Measurements from ENCODE around the gene CCDC170. TPM values are rescaled to one million over a fixed set of nuclear protein-coding genes. Genes with fewer than 3 reads are reported as not detected.

The CCDC170 gene
- total and polyA plus RNA-seq, 4 donors = 2.4 to 24.1 (median 13.2) TPM

- Histone ChIP-seq H3K4me3 (no peak overlapping the region), H3K9me3 (ENCODE audit: control insufficient read depth in 4 of 4, insufficient read depth in 3 of 4, low read length in 3 of 4) (peaks cover 0 to 4% (median 0%) of the 10 kb centered on the region in 4 donors), H3K9ac (ENCODE audit: insufficient read depth in 1 of 2, low read length in 2 of 2) (no peak overlapping the region), H3K4me1 (ENCODE audit: control insufficient read depth in 5 of 5, insufficient read depth in 5 of 5, low read length in 5 of 5) (no peaks in the 10 kb centered on the region), H3K27ac (ENCODE audit: low read depth in 1 of 2, low read length in 1 of 2) (no peak overlapping the region), H3K27me3 (ENCODE audit: control insufficient read depth in 3 of 3, insufficient read depth in 3 of 3, low read length in 2 of 3) (no peaks in the 10 kb centered on the region), H3K36me3 (ENCODE audit: control insufficient read depth in 4 of 4, insufficient read depth in 4 of 4, low read length in 4 of 4) (no peaks in the 10 kb centered on the region)
- ATAC-seq (ENCODE audit: insufficient read depth, low FRiP score) = no peak
- WGBS, 2 donors = 68 to 99% methylated on average over 4 of the region's 4 CpGs
- DNase-seq = no peak
- TF ChIP-seq CTCF (IDR thresholded peaks at IDR 0.05; ENCODE audit: control extremely low read depth, extremely low read depth) = no peak
Observed at GRCh38 chr6:151618717-151619116, 124.9 kb downstream of the CCDC170 start.

DNA sequence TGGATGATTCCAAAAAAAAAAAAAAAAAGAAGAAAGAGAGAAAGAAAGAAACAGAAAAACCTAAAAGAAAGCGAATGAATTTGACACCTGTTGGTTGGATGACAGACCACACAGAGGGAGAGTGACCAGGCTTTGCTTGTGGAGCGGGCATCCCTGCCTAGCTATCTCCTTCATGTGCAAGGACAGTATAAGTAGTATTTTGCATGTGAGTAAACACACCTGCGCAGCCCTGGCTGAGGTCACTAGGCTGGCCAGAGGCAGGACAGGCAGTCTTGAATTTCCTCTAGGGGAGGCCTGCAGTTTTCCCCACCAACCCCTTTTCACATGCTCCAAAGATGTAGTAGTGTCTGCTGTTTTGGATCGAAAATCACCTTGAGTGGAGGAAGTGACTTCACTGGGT, 126.4 kb downstream of the CCDC170 start:
- no peaks in the 10 kb centered on the region for H3K36me3 ChIP-seq (ENCODE audit: control insufficient read depth in 4 of 4, insufficient read depth in 4 of 4, low read length in 4 of 4)
- peaks cover 0 to 4% (median 0%) of the 10 kb centered on the region in 4 donors for H3K9me3 ChIP-seq (ENCODE audit: control insufficient read depth in 4 of 4, insufficient read depth in 3 of 4, low read length in 3 of 4)
- no peak overlapping the region for H3K4me3 ChIP-seq
- no peak overlapping the region for H3K9ac ChIP-seq (ENCODE audit: insufficient read depth in 1 of 2, low read length in 2 of 2)
- no peaks in the 10 kb centered on the region for H3K4me1 ChIP-seq (ENCODE audit: control insufficient read depth in 5 of 5, insufficient read depth in 5 of 5, low read length in 5 of 5)
- ATAC-seq (ENCODE audit: insufficient read depth, low FRiP score) (no peak), DNase-seq (no peak)
- TF ChIP-seq CTCF (IDR thresholded peaks at IDR 0.05; ENCODE audit: control extremely low read depth, extremely low read depth) = no peak
- H3K27ac ChIP-seq (ENCODE audit: low read depth in 1 of 2, low read length in 1 of 2) = no peak overlapping the region
- no peaks in the 10 kb centered on the region for H3K27me3 ChIP-seq (ENCODE audit: control insufficient read depth in 3 of 3, insufficient read depth in 3 of 3, low read length in 2 of 3)
- WGBS, 2 donors = 66 to 76% methylated on average over 4 of the region's 4 CpGs

DNA sequence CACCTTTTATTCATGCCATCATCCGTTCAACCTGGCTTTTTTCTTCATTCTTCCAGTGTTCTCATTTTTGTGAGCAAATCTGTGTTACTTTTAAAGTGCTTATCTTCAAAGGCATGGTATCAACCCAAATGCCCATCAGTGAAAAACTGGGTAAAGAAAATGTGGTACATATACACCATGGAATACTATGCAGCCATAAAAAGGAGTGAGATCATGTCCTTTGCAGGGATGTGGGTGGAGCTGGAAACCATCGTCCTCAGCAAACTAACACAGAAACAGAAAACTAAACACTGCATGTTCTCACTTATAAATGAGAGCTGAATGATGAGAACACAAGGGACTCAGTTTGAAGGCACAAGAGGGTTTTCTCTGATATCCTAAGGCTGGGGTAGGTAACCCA, 130.3 kb downstream of the CCDC170 start:
- no peak overlapping the region for H3K27ac ChIP-seq (ENCODE audit: low read depth in 1 of 2, low read length in 1 of 2)
- H3K9me3 ChIP-seq (ENCODE audit: control insufficient read depth in 4 of 4, insufficient read depth in 3 of 4, low read length in 3 of 4) = no peaks in the 10 kb centered on the region
- H3K4me3 ChIP-seq = no peak overlapping the region
- no peaks in the 10 kb centered on the region for H3K27me3 ChIP-seq (ENCODE audit: control insufficient read depth in 3 of 3, insufficient read depth in 3 of 3, low read length in 2 of 3)
- H3K36me3 ChIP-seq (ENCODE audit: control insufficient read depth in 4 of 4, insufficient read depth in 4 of 4, low read length in 4 of 4) = no peaks in the 10 kb centered on the region
- no peak for TF ChIP-seq CTCF (IDR thresholded peaks at IDR 0.05; ENCODE audit: control extremely low read depth, extremely low read depth)
- H3K4me1 ChIP-seq (ENCODE audit: control insufficient read depth in 5 of 5, insufficient read depth in 5 of 5, low read length in 5 of 5) = no peaks in the 10 kb centered on the region
- 84 to 94% methylated on average over 2 of the region's 2 CpGs for WGBS, 2 donors
- DNase-seq = no peak
- no peak overlapping the region for H3K9ac ChIP-seq (ENCODE audit: insufficient read depth in 1 of 2, low read length in 2 of 2)
- no peak for ATAC-seq (ENCODE audit: insufficient read depth, low FRiP score)

DNA sequence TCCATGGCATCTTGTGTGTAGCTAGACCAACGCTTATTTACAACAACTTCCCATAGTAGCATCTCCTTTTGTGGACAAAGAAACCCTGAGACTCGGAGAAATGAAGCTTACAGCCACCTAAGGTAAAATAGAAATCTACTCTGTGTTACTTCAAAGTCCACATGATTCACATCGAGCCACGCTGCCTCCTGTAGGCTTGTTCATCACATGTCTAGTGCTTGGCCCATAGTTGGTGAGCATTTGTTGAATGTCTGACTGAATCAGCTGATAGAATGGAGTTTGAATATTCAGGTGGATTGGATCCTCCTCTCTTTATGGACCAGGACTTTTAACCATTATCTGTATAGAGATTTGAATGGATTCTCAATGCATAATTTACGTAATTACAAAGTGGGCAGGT, 130.7 kb downstream of the CCDC170 start:
- Histone ChIP-seq H3K9me3 (ENCODE audit: control insufficient read depth in 4 of 4, insufficient read depth in 3 of 4, low read length in 3 of 4) (no peaks in the 10 kb centered on the region), H3K9ac (ENCODE audit: insufficient read depth in 1 of 2, low read length in 2 of 2) (no peak overlapping the region), H3K36me3 (ENCODE audit: control insufficient read depth in 4 of 4, insufficient read depth in 4 of 4, low read length in 4 of 4) (no peaks in the 10 kb centered on the region), H3K4me1 (ENCODE audit: control insufficient read depth in 5 of 5, insufficient read depth in 5 of 5, low read length in 5 of 5) (no peaks in the 10 kb centered on the region), H3K27me3 (ENCODE audit: control insufficient read depth in 3 of 3, insufficient read depth in 3 of 3, low read length in 2 of 3) (no peaks in the 10 kb centered on the region), H3K27ac (ENCODE audit: low read depth in 1 of 2, low read length in 1 of 2) (no peak overlapping the region), H3K4me3 (no peak overlapping the region)
- WGBS, 2 donors = 85 to 94% methylated on average over 5 of the region's 5 CpGs
- no peak for TF ChIP-seq CTCF (IDR thresholded peaks at IDR 0.05; ENCODE audit: control extremely low read depth, extremely low read depth)
- ATAC-seq (ENCODE audit: insufficient read depth, low FRiP score) = no peak
- no peak for DNase-seq

Data from lung (tissue), 12 donors.